Suppressor macrophage treated with lipopolysaccharide for 4 hours (primary cell): ENCODE data around the gene NUDC.
"Not testable (repeated sequence)": the region's sequence is repeated elsewhere in the genome, so short reads cannot be mapped to it uniquely, and the experiment has no call there.

Experiments
- DNase-seq: peaks from one replicate; pipeline ENCODE4 v3.0.0-alpha.2; 2020

Gene NUDC

GRCh38 chr1:26921540-26922430, at the start of gene NUDC:
Gene NUDC, plus strand, starts transcription at chr1:26921743. Its CDS starts 106 bp downstream, at chr1:26921849.
- DNase-seq: peak; percentile 98

- not testable (repeated sequence) for DNase-seq
These were observed 48.4 kb upstream of the NUDC start for GRCh38 chr1:26873097-26873496.

GRCh38 chr1:26874896-26875295, 46.6 kb upstream of the NUDC start:
- no peak for DNase-seq

GRCh38 chr1:26877326-26877725, 44.2 kb upstream of the NUDC start:
- DNase-seq: no peak

- DNase-seq: no peak
These were observed 41.8 kb upstream of the NUDC start for GRCh38 chr1:26879793-26880192.

GRCh38 chr1:26881611-26882010, 39.9 kb upstream of the NUDC start:
- not testable (repeated sequence) for DNase-seq

- DNase-seq: no peak
These were observed 38.7 kb upstream of the NUDC start for GRCh38 chr1:26882696-26883463.

- peak; percentile 35 for DNase-seq
These were observed 34.4 kb upstream of the NUDC start for GRCh38 chr1:26887125-26887524.

- no peak for DNase-seq
These were observed 33.3 kb upstream of the NUDC start for GRCh38 chr1:26888231-26888630.

- peak; percentile 80 for DNase-seq
These were observed 31.7 kb upstream of the NUDC start, which contains the start of gene GPN2 for GRCh38 chr1:26889551-26890466. Gene GPN2, minus strand, starts transcription at chr1:26890283. Its CDS starts 187 bp downstream, at chr1:26890096.

GRCh38 chr1:26890467-26890796, 31.1 kb upstream of the NUDC start:
- DNase-seq: no peak

- no peak for DNase-seq
These were observed 27.3 kb upstream of the NUDC start for GRCh38 chr1:26894263-26894662.

GRCh38 chr1:26897351-26897750, 24.2 kb upstream of the NUDC start:
- no peak for DNase-seq

GRCh38 chr1:26900001-26900814, 21.3 kb upstream of the NUDC start, which contains the start of gene GPATCH3:
Gene GPATCH3, minus strand, starts transcription at chr1:26900467. Its CDS starts 25 bp downstream, at chr1:26900442.
- DNase-seq: peak; percentile 96

- DNase-seq: peak; percentile 13
These were observed 20.6 kb upstream of the NUDC start for GRCh38 chr1:26900815-26901511.

GRCh38 chr1:26907071-26907917, 14.2 kb upstream of the NUDC start:
- no peak for DNase-seq

- DNase-seq: no peak
These were observed 11.6 kb upstream of the NUDC start for GRCh38 chr1:26909951-26910342.

GRCh38 chr1:26910343-26911160, 11.0 kb upstream of the NUDC start:
- no peak for DNase-seq
